ENCODE measurements around the gene SERINC2.

Gene SERINC2

GRCh38 chr1:31372051-31372450 lies 41.0 kb upstream of the SERINC2 start:
- no peak for TF ChIP-seq CREB5 (CRISPR knock-in tag; IDR thresholded peaks at IDR 0.05; ENCODE audit: low read depth)
- TF ChIP-seq GLIS3 (CRISPR knock-in tag; IDR thresholded peaks at IDR 0.05): no peak
- TF ChIP-seq, protein P1, sequence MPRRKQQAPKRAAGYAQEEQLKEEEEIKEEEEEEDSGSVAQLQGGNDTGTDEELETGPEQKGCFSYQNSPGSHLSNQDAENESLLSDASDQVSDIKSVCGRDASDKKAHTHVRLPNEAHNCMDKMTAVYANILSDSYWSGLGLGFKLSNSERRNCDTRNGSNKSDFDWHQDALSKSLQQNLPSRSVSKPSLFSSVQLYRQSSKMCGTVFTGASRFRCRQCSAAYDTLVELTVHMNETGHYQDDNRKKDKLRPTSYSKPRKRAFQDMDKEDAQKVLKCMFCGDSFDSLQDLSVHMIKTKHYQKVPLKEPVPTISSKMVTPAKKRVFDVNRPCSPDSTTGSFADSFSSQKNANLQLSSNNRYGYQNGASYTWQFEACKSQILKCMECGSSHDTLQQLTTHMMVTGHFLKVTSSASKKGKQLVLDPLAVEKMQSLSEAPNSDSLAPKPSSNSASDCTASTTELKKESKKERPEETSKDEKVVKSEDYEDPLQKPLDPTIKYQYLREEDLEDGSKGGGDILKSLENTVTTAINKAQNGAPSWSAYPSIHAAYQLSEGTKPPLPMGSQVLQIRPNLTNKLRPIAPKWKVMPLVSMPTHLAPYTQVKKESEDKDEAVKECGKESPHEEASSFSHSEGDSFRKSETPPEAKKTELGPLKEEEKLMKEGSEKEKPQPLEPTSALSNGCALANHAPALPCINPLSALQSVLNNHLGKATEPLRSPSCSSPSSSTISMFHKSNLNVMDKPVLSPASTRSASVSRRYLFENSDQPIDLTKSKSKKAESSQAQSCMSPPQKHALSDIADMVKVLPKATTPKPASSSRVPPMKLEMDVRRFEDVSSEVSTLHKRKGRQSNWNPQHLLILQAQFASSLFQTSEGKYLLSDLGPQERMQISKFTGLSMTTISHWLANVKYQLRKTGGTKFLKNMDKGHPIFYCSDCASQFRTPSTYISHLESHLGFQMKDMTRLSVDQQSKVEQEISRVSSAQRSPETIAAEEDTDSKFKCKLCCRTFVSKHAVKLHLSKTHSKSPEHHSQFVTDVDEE (CRISPR knock-in tag; IDR thresholded peaks at IDR 0.05): no peak
- no peak for TF ChIP-seq ZFP30 (CRISPR knock-in tag; IDR thresholded peaks at IDR 0.05)
- no peak for ATAC-seq

- no peak for ATAC-seq
- TF ChIP-seq CSRNP3 (CRISPR knock-in tag; IDR thresholded peaks at IDR 0.05) (no peak), OSR1 (CRISPR knock-in tag; IDR thresholded peaks at IDR 0.05) (no peak), ARNTL (CRISPR knock-in tag; IDR thresholded peaks at IDR 0.05; ENCODE audit: borderline replicate concordance, low read depth) (no peak), RARB (CRISPR knock-in tag; IDR thresholded peaks at IDR 0.05) (no peak), PPARA (CRISPR knock-in tag; IDR thresholded peaks at IDR 0.05; ENCODE audit: borderline replicate concordance) (no peak), ISL1 (CRISPR knock-in tag; IDR thresholded peaks at IDR 0.05) (no peak), ESRRG (CRISPR knock-in tag; IDR thresholded peaks at IDR 0.05) (no peak), ZNF8 (CRISPR knock-in tag; IDR thresholded peaks at IDR 0.05) (no peak), TOX (CRISPR knock-in tag; IDR thresholded peaks at IDR 0.05; ENCODE audit: borderline replicate concordance) (no peak), ZNF70 (CRISPR knock-in tag; IDR thresholded peaks at IDR 0.05) (no peak), CREB5 (CRISPR knock-in tag; IDR thresholded peaks at IDR 0.05; ENCODE audit: low read depth) (no peak), ZFP3 (CRISPR knock-in tag; IDR thresholded peaks at IDR 0.05) (no peak), BACH2 (CRISPR knock-in tag; IDR thresholded peaks at IDR 0.05; ENCODE audit: borderline replicate concordance) (no peak), TCF4 (CRISPR knock-in tag; IDR thresholded peaks at IDR 0.05; ENCODE audit: borderline replicate concordance) (no peak)
- TF ChIP-seq, protein P2, sequence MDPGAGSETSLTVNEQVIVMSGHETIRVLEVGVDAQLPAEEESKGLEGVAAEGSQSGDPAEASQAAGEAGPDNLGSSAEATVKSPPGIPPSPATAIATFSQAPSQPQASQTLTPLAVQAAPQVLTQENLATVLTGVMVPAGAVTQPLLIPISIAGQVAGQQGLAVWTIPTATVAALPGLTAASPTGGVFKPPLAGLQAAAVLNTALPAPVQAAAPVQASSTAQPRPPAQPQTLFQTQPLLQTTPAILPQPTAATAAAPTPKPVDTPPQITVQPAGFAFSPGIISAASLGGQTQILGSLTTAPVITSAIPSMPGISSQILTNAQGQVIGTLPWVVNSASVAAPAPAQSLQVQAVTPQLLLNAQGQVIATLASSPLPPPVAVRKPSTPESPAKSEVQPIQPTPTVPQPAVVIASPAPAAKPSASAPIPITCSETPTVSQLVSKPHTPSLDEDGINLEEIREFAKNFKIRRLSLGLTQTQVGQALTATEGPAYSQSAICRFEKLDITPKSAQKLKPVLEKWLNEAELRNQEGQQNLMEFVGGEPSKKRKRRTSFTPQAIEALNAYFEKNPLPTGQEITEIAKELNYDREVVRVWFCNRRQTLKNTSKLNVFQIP (CRISPR knock-in tag; IDR thresholded peaks at IDR 0.05; ENCODE audit: borderline replicate concordance, low read depth): no peak
These were observed 40.3 kb upstream of the SERINC2 start for GRCh38 chr1:31372751-31373055.

GRCh38 chr1:31373056-31373896 lies 39.7 kb upstream of the SERINC2 start, which contains the start of gene FABP3:
FABP3 (minus strand) TSS chr1:31373076; CDS start chr1:31373014, 62 bp downstream.
- peak; percentile 76 for ATAC-seq
- TF ChIP-seq ZNF565 (CRISPR knock-in tag; conservative IDR thresholded peaks at IDR 0.05; ENCODE audit: low read depth) (no peak), ARNTL (CRISPR knock-in tag; IDR thresholded peaks at IDR 0.05; ENCODE audit: borderline replicate concordance, low read depth) (no peak), SNAI2 (CRISPR knock-in tag; IDR thresholded peaks at IDR 0.05) (no peak), ZNF8 (CRISPR knock-in tag; IDR thresholded peaks at IDR 0.05) (no peak), TOX (CRISPR knock-in tag; IDR thresholded peaks at IDR 0.05; ENCODE audit: borderline replicate concordance) (no peak), OSR1 (CRISPR knock-in tag; IDR thresholded peaks at IDR 0.05) (no peak), CREB5 (CRISPR knock-in tag; IDR thresholded peaks at IDR 0.05; ENCODE audit: low read depth) (no peak)
- TF ChIP-seq, protein P1 (CRISPR knock-in tag; IDR thresholded peaks at IDR 0.05): no peak
- TF ChIP-seq, protein P3, sequence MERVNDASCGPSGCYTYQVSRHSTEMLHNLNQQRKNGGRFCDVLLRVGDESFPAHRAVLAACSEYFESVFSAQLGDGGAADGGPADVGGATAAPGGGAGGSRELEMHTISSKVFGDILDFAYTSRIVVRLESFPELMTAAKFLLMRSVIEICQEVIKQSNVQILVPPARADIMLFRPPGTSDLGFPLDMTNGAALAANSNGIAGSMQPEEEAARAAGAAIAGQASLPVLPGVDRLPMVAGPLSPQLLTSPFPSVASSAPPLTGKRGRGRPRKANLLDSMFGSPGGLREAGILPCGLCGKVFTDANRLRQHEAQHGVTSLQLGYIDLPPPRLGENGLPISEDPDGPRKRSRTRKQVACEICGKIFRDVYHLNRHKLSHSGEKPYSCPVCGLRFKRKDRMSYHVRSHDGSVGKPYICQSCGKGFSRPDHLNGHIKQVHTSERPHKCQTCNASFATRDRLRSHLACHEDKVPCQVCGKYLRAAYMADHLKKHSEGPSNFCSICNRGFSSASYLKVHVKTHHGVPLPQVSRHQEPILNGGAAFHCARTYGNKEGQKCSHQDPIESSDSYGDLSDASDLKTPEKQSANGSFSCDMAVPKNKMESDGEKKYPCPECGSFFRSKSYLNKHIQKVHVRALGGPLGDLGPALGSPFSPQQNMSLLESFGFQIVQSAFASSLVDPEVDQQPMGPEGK (CRISPR knock-in tag; IDR thresholded peaks at IDR 0.05; ENCODE audit: borderline replicate concordance): no peak
